GM19324 (cell line): ENCODE data around the gene OR6Y1.

ENCODE experiments used
- ATAC-seq: cut with Tn5 transposase; IDR thresholded peaks from one replicate; pipeline ENCODE4 v1.9.1; 2021; ENCODE audit warnings: mild to moderate bottlenecking, moderate library complexity; ENCODE audit not compliant: unreplicated experiment, low FRiP score

The OR6Y1 gene

DNA sequence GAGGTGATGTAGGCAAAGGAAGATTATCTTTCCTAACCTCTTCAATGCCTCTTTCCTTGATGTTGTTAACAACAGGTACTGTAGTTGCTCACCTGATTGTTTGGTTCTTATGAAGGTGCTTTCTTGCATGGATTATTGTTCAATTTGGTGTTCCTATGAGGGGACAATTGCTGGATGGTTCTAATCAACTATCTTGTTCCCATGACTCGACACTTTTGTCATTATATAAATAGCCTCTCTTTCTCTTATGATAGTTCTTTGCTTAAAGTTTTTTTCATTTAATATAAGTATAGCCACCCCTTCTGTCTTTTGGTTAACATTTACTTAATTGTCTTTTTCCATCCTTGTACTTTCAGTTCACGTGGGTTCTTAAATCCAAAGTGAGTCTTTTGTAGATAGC lies 46.7 kb downstream of the OR6Y1 start:
- ATAC-seq = no peak

DNA sequence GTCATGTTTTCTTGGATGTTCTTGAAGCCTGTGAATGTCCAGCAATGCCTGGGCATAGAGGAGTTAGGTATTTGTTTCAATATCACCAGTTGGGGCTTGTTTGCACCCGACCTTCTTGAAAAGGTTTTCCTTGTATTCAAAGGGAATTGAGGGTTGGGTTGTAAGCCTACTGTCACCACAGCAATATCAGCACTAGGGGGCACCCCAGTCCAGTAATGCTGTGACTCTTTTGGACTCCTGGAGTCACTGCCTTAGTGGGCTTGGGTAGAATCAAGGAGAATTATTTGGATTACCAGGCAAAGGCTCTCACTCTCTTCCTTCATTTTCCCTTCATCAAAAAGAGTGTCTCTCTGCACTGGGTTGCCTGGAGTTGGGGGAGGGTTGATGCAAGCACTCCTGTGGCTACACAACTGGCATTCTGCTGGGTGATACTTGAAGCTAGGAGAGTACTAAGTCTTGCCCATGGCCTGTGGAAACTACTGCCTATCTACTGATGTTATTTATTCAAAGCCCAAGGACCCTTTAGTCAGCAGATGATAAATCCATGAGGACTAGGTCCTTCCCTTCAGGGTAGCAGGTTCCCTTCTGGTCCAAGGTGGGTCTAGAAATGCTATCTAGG lies 47.7 kb downstream of the OR6Y1 start:
- no peak for ATAC-seq

DNA sequence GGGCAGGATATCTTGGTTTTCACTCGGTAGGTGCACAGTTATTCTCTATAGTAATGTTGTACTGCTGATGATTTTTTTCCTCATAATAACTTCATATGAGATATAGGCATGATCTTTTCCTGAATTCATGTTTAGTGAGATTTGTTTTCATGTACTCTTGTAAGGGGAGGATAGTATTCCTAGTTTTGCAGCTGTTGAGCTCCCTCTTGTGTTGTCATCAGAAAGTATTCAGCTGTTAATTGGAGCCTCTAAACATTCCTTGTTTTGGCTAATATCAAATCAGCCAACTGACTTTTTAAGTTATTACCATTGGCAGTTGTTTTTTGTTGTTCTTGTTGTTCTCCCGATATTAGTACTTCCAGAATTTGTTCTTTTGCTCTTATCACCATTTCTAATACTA lies 57.8 kb downstream of the OR6Y1 start:
- no peak for ATAC-seq

DNA sequence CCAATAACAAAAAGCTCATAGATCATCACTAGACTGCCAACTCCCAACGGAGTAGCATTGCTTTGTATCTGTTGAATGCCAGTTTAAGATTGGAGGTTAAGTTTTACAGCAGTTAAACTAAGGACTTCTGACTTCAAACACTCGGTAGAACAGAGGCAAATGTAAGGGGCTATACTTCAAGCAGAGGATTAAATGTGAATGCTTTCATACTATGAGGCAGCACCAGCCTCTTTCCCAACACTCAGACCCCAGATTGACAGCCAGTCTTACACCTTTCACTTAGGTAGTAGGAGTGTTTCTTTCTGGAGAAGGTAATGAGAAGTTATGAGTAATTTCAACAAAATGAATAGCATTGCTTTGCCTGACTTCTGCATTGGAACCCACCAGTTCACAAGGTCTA lies 59.4 kb downstream of the OR6Y1 start:
- no peak for ATAC-seq
